Keratinocyte (primary cell): ENCODE measurements around the gene GP1BB. TPM values are rescaled to one million over a fixed set of nuclear protein-coding genes. Genes with fewer than 3 reads are reported as not detected.
"Not testable (repeated sequence)": the region's sequence is repeated elsewhere in the genome, so short reads cannot be mapped to it uniquely, and the experiment has no call there.

Source experiments
- DNase-seq: peaks from one replicate; pipeline ENCODE4 v3.0.0-alpha.2; 2011; ENCODE audit warnings: low read depth, missing footprints, low spot score
- FAIRE-seq: peaks from 2 replicates; lab custom pipeline; 2011; peaks lifted over from hg19 to GRCh38; lab: Jason Lieb, UNC
- H2AFZ ChIP-seq: 2 replicates; pipeline ENCODE4 v1.6.0; 2012; ENCODE audit warnings: low read length, control low read depth, inconsistent platforms; ENCODE audit not compliant: control insufficient read depth
- H3K27ac ChIP-seq: 2 replicates; pipeline ENCODE4 v1.5.1; 2011; ENCODE audit warnings: low read length; ENCODE audit not compliant: control insufficient read depth, insufficient read depth
- H3K27me3 ChIP-seq: 3 replicates; pipeline ENCODE4 v1.6.0; 2011; ENCODE audit warnings: low read length; ENCODE audit not compliant: control insufficient read depth, insufficient read depth; ENCODE audit errors: extremely low read depth
- H3K36me3 ChIP-seq, 2 experiments: 2 replicates in 1 of 2; 3 replicates in 1 of 2; pipeline ENCODE4 v1.5.1; 2011; ENCODE audit warnings: low read length in 2 of 2, mild to moderate bottlenecking in 1 of 2; ENCODE audit not compliant: control insufficient read depth in 2 of 2, insufficient read depth in 2 of 2; ENCODE audit errors: extremely low read depth in 1 of 2
- H3K4me1 ChIP-seq: 3 replicates; pipeline ENCODE4 v1.5.1; 2011; ENCODE audit warnings: low read length; ENCODE audit not compliant: control insufficient read depth, insufficient read depth; ENCODE audit errors: extremely low read depth
- H3K4me2 ChIP-seq: 3 replicates; pipeline ENCODE4 v1.6.0; 2011; ENCODE audit warnings: low read depth, low read length; ENCODE audit not compliant: control insufficient read depth, insufficient read depth; ENCODE audit errors: extremely low read depth
- H3K4me3 ChIP-seq, 3 experiments: fragments of 200-600 bp in 1 of 3; sonication (generic) in 1 of 3; 2 replicates in 2 of 3; 3 replicates in 1 of 3; pipeline ENCODE4 v1.5.1; 2011 to 2016; ENCODE audit warnings: low read length in 3 of 3, mild to moderate bottlenecking in 3 of 3, control low read depth in 2 of 3, inconsistent platforms in 1 of 3, low read depth in 1 of 3, mixed read lengths in 1 of 3, mixed run types in 1 of 3, moderate library complexity in 1 of 3; ENCODE audit not compliant: control insufficient read depth in 2 of 3, insufficient read depth in 2 of 3; ENCODE audit errors: extremely low read depth in 1 of 3
- H3K79me2 ChIP-seq: 2 replicates; pipeline ENCODE4 v1.6.0; 2012; ENCODE audit warnings: low read length; ENCODE audit not compliant: control insufficient read depth, insufficient read depth
- H3K9ac ChIP-seq: 3 replicates; pipeline ENCODE4 v1.6.0; 2011; ENCODE audit warnings: low read length; ENCODE audit not compliant: control insufficient read depth, insufficient read depth; ENCODE audit errors: extremely low read depth
- H3K9me1 ChIP-seq: 3 replicates; pipeline ENCODE4 v1.6.0; 2011; ENCODE audit warnings: low read length; ENCODE audit not compliant: control insufficient read depth, insufficient read depth; ENCODE audit errors: extremely low read depth
- H3K9me3 ChIP-seq: 2 replicates; pipeline ENCODE4 v1.5.1; 2012; ENCODE audit warnings: low read depth, low read length; ENCODE audit not compliant: control insufficient read depth
- H4K20me1 ChIP-seq: 3 replicates; pipeline ENCODE4 v1.6.0; 2011; ENCODE audit warnings: low read length; ENCODE audit not compliant: control insufficient read depth, insufficient read depth; ENCODE audit errors: extremely low read depth
- EZH2 ChIP-seq: IDR thresholded peaks from one replicate; pipeline ENCODE4 v1.6.1; 2012; ENCODE audit warnings: inconsistent platforms, mild to moderate bottlenecking, low read length, moderate library complexity
- dilution Hi-C: fragments of 300-500 bp; cut with MboI; formaldehyde crosslinking; loops from one replicate; pipeline ENCODE4 v1.7.0; 2020; ENCODE audit warnings: low sequenced_read_pairs; ENCODE audit not compliant: extremely low pct_ligation_motif_present
- polyA plus RNA-seq, 5 experiments: library from polyadenylated mRNA; depleted of rRNA in 3 of 5; stranded (reverse) in 3 of 5; stranded (forward) in 1 of 5; unstranded in 1 of 5; fragments of >200 nt; gene quantifications; 1 replicate in 1 of 5; 2 replicates in 3 of 5; 3 replicates in 1 of 5; pipeline versions ENCODE4 v1.2.1 to v1.2.3, GENCODE V29; 2011 to 2012; ENCODE audit warnings: missing spikeins in 2 of 5, low read depth in 1 of 5, low replicate concordance in 1 of 5
- TF ChIP-seq, protein P1 (sequence below), 3 experiments: IDR thresholded peaks in 1 of 3; conservative IDR thresholded peaks in 1 of 3; optimal IDR thresholded peaks in 1 of 3; 2 replicates in 2 of 3; 3 replicates in 1 of 3; pipeline versions ENCODE3 to v1.5.1; 2011; ENCODE audit warnings: low read length in 3 of 3, mild to moderate bottlenecking in 3 of 3, moderate library complexity in 2 of 3, control low read depth in 1 of 3, inconsistent platforms in 1 of 3; ENCODE audit not compliant: insufficient read depth in 2 of 3; ENCODE audit errors: extremely low read depth in 1 of 3

Gene GP1BB
- polyA plus RNA-seq, 1 donor (not counting 4 experiments of a cell fraction or from before 2014, with no cell fraction given) = 0.05 TPM

DNA sequence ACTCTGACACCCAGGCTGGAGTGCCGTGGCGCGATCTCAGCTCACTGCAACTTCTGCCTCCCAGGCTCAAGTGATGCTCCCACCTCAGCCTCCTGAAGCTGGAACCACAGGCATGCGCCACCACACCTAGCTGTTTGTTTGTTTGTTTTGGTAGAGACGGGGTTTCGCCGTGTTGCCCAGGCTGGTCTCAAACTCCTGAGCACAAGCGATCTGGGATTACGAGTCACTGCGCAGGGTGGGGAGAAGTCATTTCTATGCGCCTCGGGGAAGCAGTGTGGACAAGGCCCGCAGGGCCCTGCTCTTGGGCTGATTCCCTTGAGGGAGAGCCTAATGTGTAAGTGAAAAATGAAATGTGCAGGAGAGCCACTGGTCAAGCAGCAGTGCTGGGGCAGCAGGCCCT is 28.6 kb upstream of the GP1BB start:
- no peak overlapping the region for H2AFZ ChIP-seq
- dilution Hi-C loops = no loop called here
- FAIRE-seq (no peak), DNase-seq (no peak)
- H4K20me1 ChIP-seq = no peaks in the 10 kb centered on the region
- no peak overlapping the region for H3K27ac ChIP-seq
- peaks cover 9% of the 10 kb centered on the region for H3K4me1 ChIP-seq
- no peak overlapping the region for H3K9ac ChIP-seq
- H3K9me1 ChIP-seq = no peaks in the 10 kb centered on the region
- no peak overlapping the region for H3K4me2 ChIP-seq
- H3K4me3 ChIP-seq = no peak overlapping the region
- no peaks in the 10 kb centered on the region for H3K9me3 ChIP-seq
- no peak for TF ChIP-seq EZH2
- TF ChIP-seq, protein P1, sequence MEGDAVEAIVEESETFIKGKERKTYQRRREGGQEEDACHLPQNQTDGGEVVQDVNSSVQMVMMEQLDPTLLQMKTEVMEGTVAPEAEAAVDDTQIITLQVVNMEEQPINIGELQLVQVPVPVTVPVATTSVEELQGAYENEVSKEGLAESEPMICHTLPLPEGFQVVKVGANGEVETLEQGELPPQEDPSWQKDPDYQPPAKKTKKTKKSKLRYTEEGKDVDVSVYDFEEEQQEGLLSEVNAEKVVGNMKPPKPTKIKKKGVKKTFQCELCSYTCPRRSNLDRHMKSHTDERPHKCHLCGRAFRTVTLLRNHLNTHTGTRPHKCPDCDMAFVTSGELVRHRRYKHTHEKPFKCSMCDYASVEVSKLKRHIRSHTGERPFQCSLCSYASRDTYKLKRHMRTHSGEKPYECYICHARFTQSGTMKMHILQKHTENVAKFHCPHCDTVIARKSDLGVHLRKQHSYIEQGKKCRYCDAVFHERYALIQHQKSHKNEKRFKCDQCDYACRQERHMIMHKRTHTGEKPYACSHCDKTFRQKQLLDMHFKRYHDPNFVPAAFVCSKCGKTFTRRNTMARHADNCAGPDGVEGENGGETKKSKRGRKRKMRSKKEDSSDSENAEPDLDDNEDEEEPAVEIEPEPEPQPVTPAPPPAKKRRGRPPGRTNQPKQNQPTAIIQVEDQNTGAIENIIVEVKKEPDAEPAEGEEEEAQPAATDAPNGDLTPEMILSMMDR (optimal IDR thresholded peaks at IDR 0.05 in 1 of 3, IDR thresholded peaks at IDR 0.05 in 1 of 3, conservative IDR thresholded peaks at IDR 0.05 in 1 of 3; ENCODE audit: extremely low read depth in 1 of 3, insufficient read depth in 2 of 3, low read length in 3 of 3) = no peak
- H3K79me2 ChIP-seq = no peaks in the 10 kb centered on the region
- H3K36me3 ChIP-seq = no peaks in the 10 kb centered on the region
- H3K27me3 ChIP-seq = no peaks in the 10 kb centered on the region

- FAIRE-seq (no peak), DNase-seq (no peak)
- Histone ChIP-seq H3K4me2 (no peak overlapping the region), H3K36me3 (no peaks in the 10 kb centered on the region), H3K4me3 (no peak overlapping the region), H4K20me1 (no peaks in the 10 kb centered on the region), H3K9me1 (no peaks in the 10 kb centered on the region), H3K79me2 (no peaks in the 10 kb centered on the region), H2AFZ (no peak overlapping the region), H3K9ac (no peak overlapping the region), H3K4me1 (peaks cover 6% of the 10 kb centered on the region), H3K27me3 (no peaks in the 10 kb centered on the region), H3K27ac (no peak overlapping the region), H3K9me3 (no peaks in the 10 kb centered on the region)
- dilution Hi-C loops = no loop called here
- no peak for TF ChIP-seq EZH2
- TF ChIP-seq, protein P1 (optimal IDR thresholded peaks at IDR 0.05 in 1 of 3, IDR thresholded peaks at IDR 0.05 in 1 of 3, conservative IDR thresholded peaks at IDR 0.05 in 1 of 3; ENCODE audit: extremely low read depth in 1 of 3, insufficient read depth in 2 of 3, low read length in 3 of 3) = no peak
Observed at GRCh38 chr22:19696504-19697276, 26.6 kb upstream of the GP1BB start.

GRCh38 chr22:19697871-19698270 is 25.5 kb upstream of the GP1BB start:
- FAIRE-seq, H2AFZ ChIP-seq, H3K9ac ChIP-seq, H3K4me2 ChIP-seq, dilution Hi-C loops, H3K4me3 ChIP-seq, H4K20me1 ChIP-seq, DNase-seq, H3K9me1 ChIP-seq, H3K4me1 ChIP-seq, H3K27ac ChIP-seq, H3K9me3 ChIP-seq, H3K79me2 ChIP-seq, H3K27me3 ChIP-seq, H3K36me3 ChIP-seq: not testable (repeated sequence)
